SU-DHL-6 (cell line): ENCODE measurements around the gene ITFG2.

ENCODE experiments used
- CTCF ChIP-seq: fragments of 200-600 bp; sonication (generic); IDR thresholded peaks from one replicate; pipeline ENCODE4 v1.5.1; 2017; ENCODE audit warnings: antibody characterized with exemption, mild to moderate bottlenecking, low read length, moderate library complexity; ENCODE audit not compliant: insufficient read depth, poor library complexity, severe bottlenecking
- EZH2phosphoT487 ChIP-seq: fragments of 200-600 bp; sonication (generic), shearing (Covaris generic); conservative IDR thresholded peaks from 2 replicates; pipeline ENCODE4 v1.6.1; 2018; ENCODE audit warnings: mild to moderate bottlenecking, antibody characterized with exemption, low read length, moderate library complexity, mixed read lengths

GRCh38 chr12:2764398-2764797 lies 48.1 kb upstream of the ITFG2 start:
- TF ChIP-seq CTCF (no peak), EZH2phosphoT487 (no peak)
